ENCODE data around the gene JADE1. TPM values are rescaled to one million over a fixed set of nuclear protein-coding genes. Genes with fewer than 3 reads are reported as not detected.

JADE1 gene
- total RNA-seq, 1 donor from 2014 or later = 39.6 TPM

DNA sequence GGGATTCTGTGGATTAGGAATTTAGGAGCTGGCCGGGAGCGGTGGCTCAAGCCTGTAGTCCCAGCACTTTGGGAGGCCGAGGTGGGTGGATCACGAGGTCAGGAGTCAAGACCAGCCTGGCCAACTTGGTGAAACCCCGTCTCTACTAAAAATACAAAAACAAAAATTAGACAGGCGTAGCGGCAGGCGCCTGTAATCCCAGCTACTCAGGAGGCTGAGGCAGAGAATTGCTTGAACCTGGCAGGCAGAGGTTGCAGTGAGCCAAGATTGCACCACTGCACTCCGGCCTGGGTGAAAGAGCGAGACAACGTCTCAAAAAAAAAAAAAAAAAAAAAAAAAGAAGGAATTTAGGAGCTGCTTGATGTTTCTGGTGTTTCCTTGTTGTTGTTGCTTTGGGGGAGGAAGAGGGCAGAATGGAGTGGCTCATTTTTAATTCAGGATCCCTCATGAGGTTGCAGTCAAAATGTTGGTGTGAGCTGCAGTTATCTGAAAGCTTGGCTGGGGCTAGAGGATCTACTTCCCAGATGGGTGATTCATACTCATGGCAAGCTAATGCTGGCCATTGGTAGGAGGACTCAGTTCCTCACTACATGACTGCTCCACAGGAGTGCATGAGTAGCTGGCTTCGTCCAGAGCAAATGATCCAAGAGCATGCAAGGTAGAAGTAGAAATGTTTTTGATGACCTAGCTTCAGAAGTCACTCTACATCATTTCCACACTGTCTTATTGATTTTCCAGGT is 26.5 kb upstream of the JADE1 start:
- Mint-ChIP-seq H3K36me3 (ENCODE audit: low read depth) (no peaks in the 10 kb centered on the region), H3K27me3 (ENCODE audit: low read depth) (no peaks in the 10 kb centered on the region), H3K9me3 (no peaks in the 10 kb centered on the region), H3K4me1 (no peaks in the 10 kb centered on the region), H3K27ac (ENCODE audit: unreplicated experiment) (no peak overlapping the region), H3K4me3 (no peak overlapping the region)
- DNase-seq (ENCODE audit: low read depth, low spot score) = no peak
- TF ChIP-seq CTCF (conservative IDR thresholded peaks at IDR 0.05) = no peak

DNA sequence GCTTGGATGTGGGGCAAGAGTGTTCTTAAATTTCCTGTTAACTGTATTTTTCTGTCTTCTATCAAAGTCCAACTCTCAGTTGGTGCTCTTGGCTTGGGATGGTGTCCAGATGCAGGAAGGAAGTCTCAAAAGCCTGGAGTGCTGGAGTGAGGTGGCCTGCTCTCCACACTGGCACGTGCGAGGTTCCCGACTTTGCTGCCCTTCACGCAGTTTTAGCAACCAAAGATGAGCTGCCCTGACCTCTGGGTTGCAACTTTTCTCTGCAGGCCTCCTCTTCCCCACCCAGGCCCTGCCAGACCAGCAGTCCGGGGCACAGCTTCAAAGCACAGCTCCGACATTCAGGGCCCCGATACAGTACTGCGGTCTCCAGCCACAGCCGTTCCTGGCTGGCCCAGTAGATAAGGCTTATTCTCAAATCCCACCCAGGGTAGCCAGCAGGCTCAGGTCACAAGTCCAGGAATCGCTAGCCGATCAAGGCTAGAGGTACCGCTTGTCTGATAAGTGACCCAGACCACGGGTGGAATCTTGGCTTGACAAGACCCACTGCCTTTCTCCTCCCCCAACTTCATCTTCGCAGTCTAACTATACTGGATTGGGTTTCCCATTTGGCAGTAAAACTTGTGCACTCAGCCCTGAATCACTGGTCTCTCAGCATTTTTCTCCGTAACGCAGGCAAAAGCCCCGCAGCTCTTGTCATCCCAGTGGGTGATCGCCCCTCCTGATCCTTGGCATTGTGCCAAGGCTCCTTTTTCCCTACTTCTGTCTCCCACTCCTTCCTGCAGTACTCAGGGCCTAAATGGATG is 21.8 kb upstream of the JADE1 start:
- no peaks in the 10 kb centered on the region for H3K4me1 Mint-ChIP-seq
- H3K36me3 Mint-ChIP-seq (ENCODE audit: low read depth) = no peaks in the 10 kb centered on the region
- no peak overlapping the region for H3K4me3 Mint-ChIP-seq
- H3K9me3 Mint-ChIP-seq = peaks cover 2% of the 10 kb centered on the region
- no peak for TF ChIP-seq CTCF (conservative IDR thresholded peaks at IDR 0.05)
- DNase-seq (ENCODE audit: low read depth, low spot score) = no peak
- H3K27me3 Mint-ChIP-seq (ENCODE audit: low read depth) = no peaks in the 10 kb centered on the region
- no peak overlapping the region for H3K27ac Mint-ChIP-seq (ENCODE audit: unreplicated experiment)

DNA sequence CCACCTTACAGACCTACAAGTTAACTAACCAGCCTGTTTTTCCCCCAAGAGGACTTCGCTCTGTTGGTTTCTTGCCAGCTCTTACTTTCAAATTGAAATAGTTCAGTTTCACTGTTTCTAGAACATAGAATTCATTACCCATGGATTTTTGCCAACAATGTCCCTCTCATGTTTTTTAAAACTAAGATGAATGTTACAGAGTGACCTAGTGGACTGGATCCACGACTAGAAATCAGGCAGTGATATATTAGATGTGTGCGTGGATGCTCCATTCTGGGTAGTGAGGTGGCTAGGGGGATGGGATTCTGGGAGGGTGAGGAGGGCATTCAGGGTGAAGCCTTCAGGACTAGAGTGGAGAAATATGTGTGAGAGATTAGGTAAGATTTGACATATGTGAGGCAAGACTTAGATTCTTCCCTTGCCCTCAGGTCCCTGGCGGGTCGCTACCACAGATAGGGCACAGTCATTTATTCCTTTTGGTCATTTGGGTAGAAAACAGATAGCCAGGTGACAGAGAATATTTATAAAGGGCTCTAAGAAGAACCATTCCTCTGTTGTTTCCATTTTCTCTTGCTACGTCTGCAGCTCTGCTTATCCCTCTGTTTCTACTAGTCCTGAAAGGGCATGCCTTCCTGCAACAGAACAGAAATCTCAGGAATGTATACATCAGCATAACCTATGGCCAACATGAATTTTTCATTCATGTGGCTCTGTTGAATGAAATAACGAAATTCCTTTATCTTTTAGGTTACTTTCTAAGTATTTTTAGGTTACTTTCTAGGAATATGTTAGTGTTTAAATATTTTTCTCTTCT is 15.4 kb upstream of the JADE1 start:
- no peak overlapping the region for H3K4me3 Mint-ChIP-seq
- no peaks in the 10 kb centered on the region for H3K4me1 Mint-ChIP-seq
- H3K27ac Mint-ChIP-seq (ENCODE audit: unreplicated experiment) = no peak overlapping the region
- peaks cover 2% of the 10 kb centered on the region for H3K9me3 Mint-ChIP-seq
- H3K27me3 Mint-ChIP-seq (ENCODE audit: low read depth) = no peaks in the 10 kb centered on the region
- no peak for TF ChIP-seq CTCF (conservative IDR thresholded peaks at IDR 0.05)
- no peak for DNase-seq (ENCODE audit: low read depth, low spot score)
- H3K36me3 Mint-ChIP-seq (ENCODE audit: low read depth) = no peaks in the 10 kb centered on the region

- peaks cover under 1% of the 10 kb centered on the region for H3K9me3 Mint-ChIP-seq
- no peak overlapping the region for H3K27ac Mint-ChIP-seq (ENCODE audit: unreplicated experiment)
- no peaks in the 10 kb centered on the region for H3K36me3 Mint-ChIP-seq (ENCODE audit: low read depth)
- DNase-seq (ENCODE audit: low read depth, low spot score) = no peak
- H3K27me3 Mint-ChIP-seq (ENCODE audit: low read depth) = no peaks in the 10 kb centered on the region
- no peak for TF ChIP-seq CTCF (conservative IDR thresholded peaks at IDR 0.05)
- no peaks in the 10 kb centered on the region for H3K4me1 Mint-ChIP-seq
- H3K4me3 Mint-ChIP-seq = no peak overlapping the region
Measured at GRCh38 chr4:128796934-128797333, 12.6 kb upstream of the JADE1 start.

GRCh38 chr4:128800284-128800683 is 9.2 kb upstream of the JADE1 start:
- Mint-ChIP-seq H3K27ac (ENCODE audit: unreplicated experiment) (no peak overlapping the region), H3K36me3 (ENCODE audit: low read depth) (no peaks in the 10 kb centered on the region), H3K27me3 (ENCODE audit: low read depth) (no peaks in the 10 kb centered on the region), H3K4me3 (no peak overlapping the region), H3K9me3 (no peaks in the 10 kb centered on the region), H3K4me1 (no peaks in the 10 kb centered on the region)
- DNase-seq (ENCODE audit: low read depth, low spot score) = no peak
- no peak for TF ChIP-seq CTCF (conservative IDR thresholded peaks at IDR 0.05)
